ENCODE data around the gene CLDN14.

- TF ChIP-seq CTCF (IDR thresholded peaks at IDR 0.05; ENCODE audit: insufficient read depth, low read depth, low read length) (no peak), EZH2 (IDR thresholded peaks at IDR 0.05; ENCODE audit: insufficient read depth, low read length) (no peak)
These were observed 64.5 kb downstream of the CLDN14 start for GRCh38 chr21:36415375-36415774.

All from astrocyte (in vitro differentiated cells and primary cell).